ENCODE measurements around the gene APOBEC3B. TPM values are rescaled to one million over a fixed set of nuclear protein-coding genes. Genes with fewer than 3 reads are reported as not detected.
"Not testable (repeated sequence)": the region's sequence is repeated elsewhere in the genome, so short reads cannot be mapped to it uniquely, and the experiment has no call there.

The APOBEC3B gene
- total RNA-seq, 4 donors from 2014 or later, result 1.7 to 5.1 (median 2.9) TPM; not detected in 1

DNA sequence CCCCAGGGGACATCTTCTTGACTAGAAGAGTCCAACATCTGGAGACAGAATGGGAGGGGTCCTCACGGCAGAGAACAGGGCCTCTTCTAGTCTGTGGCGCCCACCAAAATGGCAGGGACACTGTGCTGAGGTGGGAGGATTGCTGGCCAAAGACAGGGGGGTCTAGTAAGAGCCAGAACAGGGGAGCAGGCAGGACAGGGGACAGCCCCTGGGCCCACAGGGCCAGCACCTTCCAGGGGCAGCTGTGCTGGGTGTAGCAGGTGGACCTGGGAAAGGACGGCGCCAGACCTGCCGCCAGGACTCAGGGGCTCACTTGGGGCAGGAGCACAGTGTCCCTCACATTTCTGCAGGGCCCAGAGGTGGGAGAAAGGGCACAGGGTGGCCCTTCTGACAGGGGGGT lies 25.6 kb upstream of the APOBEC3B start:
- DNase-seq, result no peak
- TF ChIP-seq POLR2A (IDR thresholded peaks at IDR 0.05) (no peak), CTCF (IDR thresholded peaks at IDR 0.05) (no peak)
- Histone ChIP-seq H3K27ac (no peak overlapping the region), H3K9me3 (no peaks in the 10 kb centered on the region), H3K4me1 (peaks cover 0 to 5% of the 10 kb centered on the region in 2 donors), H3K27me3 (no peaks in the 10 kb centered on the region), H3K4me3 (replicated peaks in 1 of 3) (no peak overlapping the region), H3K36me3 (no peaks in the 10 kb centered on the region)
- 67 to 97% methylated on average over 2 to 5 of the region's 5 CpGs for WGBS, 2 donors
- intact Hi-C loops (cut with DNase I), result no loop called here

GRCh38 chr22:38957046-38957770 lies 24.9 kb upstream of the APOBEC3B start, which contains the start of gene APOBEC3A:
TSS of gene APOBEC3A (plus strand) at chr22:38957609. CDS start at chr22:38957692, 83 bp downstream.
- intact Hi-C loops (cut with DNase I), result no loop called here
- Histone ChIP-seq H3K4me3 (replicated peaks in 1 of 3) (no peak within 1 kb of the TSS), H3K27me3 (no peaks in the 10 kb centered on the region), H3K36me3 (no peaks in the 10 kb centered on the region), H3K4me1 (peaks cover 0 to 5% of the 10 kb centered on the region in 2 donors), H3K27ac (no peak within 1 kb of the TSS), H3K9me3 (no peaks in the 10 kb centered on the region)
- WGBS, 2 donors, result 73 to 81% methylated on average over 10 to 11 of the region's 11 CpGs
- no peak for TF ChIP-seq POLR2A (IDR thresholded peaks at IDR 0.05)
- TF ChIP-seq CTCF (IDR thresholded peaks at IDR 0.05), result no peak
- peak in 1 of 2 donors; percentile 25 for DNase-seq

DNA sequence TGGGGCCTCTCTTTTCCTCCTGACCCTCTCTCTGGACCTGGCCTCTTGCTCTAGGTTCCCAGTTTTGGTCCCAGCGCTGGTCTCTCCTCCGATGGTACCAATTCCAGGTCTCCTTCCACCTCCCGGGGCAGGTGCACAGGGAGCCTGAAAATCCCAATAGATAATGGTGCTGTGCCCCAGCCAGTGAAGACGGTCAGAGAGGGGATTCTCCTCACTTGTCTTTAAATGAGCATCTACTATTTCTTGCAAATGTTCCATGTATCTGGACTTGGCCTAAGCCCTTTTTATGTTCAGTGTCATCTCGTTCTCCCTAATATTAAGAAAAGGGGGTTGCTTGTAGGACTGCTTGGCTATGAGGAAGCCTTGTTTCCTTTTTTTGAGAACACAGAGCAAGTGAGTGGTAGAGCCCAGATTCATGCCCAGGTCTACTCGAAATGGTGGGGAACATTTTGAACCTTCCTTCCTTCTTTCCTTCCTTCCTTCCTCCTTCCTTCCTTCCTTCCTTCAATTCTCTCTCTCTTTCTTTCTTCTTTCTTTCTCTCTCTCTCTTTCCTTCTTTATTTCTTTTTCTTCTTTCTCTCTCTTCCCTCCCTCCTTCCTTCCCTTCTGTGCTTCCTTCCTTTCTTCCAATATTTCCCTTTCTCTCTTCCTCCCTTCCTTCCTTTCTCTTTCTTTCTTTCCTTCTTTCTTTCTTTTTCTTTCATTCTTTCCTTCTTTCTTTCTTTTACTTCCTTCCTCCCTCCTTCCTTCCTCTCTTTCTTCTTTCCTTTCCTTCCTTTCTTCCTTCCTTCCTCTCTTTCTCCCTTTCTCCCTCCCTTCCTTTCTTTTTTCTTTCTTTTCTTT lies 24.1 kb upstream of the APOBEC3B start:
- Histone ChIP-seq H3K4me3 (replicated peaks in 1 of 3) (no peak overlapping the region), H3K36me3 (no peaks in the 10 kb centered on the region), H3K27ac (no peak overlapping the region), H3K9me3 (no peaks in the 10 kb centered on the region), H3K4me1 (peaks cover 0 to 6% of the 10 kb centered on the region in 2 donors), H3K27me3 (no peaks in the 10 kb centered on the region)
- no peak for TF ChIP-seq CTCF (IDR thresholded peaks at IDR 0.05)
- TF ChIP-seq POLR2A (IDR thresholded peaks at IDR 0.05), result no peak
- intact Hi-C loops (cut with DNase I), result no loop called here
- DNase-seq, result no peak
- WGBS, 2 donors, result 85% methylated on average over 6 of the region's 6 CpGs

DNA sequence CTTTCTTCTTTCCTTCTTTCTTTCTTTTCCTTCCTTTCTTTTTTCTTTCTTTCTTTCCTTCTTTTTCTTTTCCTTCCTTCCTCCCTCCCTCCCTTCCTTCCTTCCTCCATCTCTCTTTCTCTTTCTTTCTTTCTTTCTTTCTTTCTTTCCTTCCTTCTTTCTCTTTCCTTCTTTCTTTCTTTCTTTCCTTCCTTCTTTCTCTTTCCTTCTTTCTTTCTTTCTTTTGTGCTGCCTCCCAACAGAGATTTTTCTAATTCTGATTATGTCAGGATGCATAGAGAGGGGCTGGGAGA lies 23.6 kb upstream of the APOBEC3B start:
- H3K36me3 ChIP-seq; intact Hi-C loops (cut with DNase I); H3K9me3 ChIP-seq; H3K4me3 ChIP-seq (replicated peaks in 1 of 3); H3K27me3 ChIP-seq; H3K27ac ChIP-seq; DNase-seq: not testable (repeated sequence)
- H3K4me1 ChIP-seq, result peaks cover 0 to 12% of the 10 kb centered on the region in 2 donors

DNA sequence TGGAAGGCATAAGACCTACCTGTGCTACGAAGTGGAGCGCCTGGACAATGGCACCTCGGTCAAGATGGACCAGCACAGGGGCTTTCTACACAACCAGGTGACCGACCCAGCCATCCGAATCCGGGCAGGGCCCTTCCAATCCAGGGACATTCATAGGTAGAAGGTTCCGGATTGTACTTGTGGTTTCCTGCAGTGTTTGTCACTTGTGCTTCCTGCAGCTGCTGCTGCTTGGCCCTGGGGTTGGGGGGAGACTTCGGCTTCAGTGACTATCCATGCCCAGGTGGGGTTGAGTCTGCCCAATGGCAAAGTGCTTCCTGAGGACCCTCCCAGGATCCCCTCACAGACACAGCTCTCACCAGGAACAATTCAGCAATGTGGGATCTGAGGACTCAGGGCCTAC lies 22.6 kb upstream of the APOBEC3B start:
- TF ChIP-seq POLR2A (IDR thresholded peaks at IDR 0.05) (no peak), CTCF (IDR thresholded peaks at IDR 0.05) (no peak)
- H3K9me3 ChIP-seq, result no peaks in the 10 kb centered on the region
- H3K4me1 ChIP-seq, result peaks cover 0 to 22% of the 10 kb centered on the region in 2 donors
- intact Hi-C loops (cut with DNase I), result no loop called here
- no peak overlapping the region for H3K4me3 ChIP-seq (replicated peaks in 1 of 3)
- no peaks in the 10 kb centered on the region for H3K36me3 ChIP-seq
- DNase-seq, result no peak
- no peaks in the 10 kb centered on the region for H3K27me3 ChIP-seq
- 93% methylated on average over 8 of the region's 8 CpGs for WGBS, 2 donors
- H3K27ac ChIP-seq, result no peak overlapping the region

- H3K27me3 ChIP-seq; H3K36me3 ChIP-seq; DNase-seq; intact Hi-C loops (cut with DNase I); H3K4me3 ChIP-seq (replicated peaks in 1 of 3); H3K9me3 ChIP-seq; H3K27ac ChIP-seq: not testable (repeated sequence)
- 85 to 97% methylated on average over 1 to 4 of the region's 4 CpGs for WGBS, 2 donors
- peaks cover 0 to 28% of the 10 kb centered on the region in 2 donors for H3K4me1 ChIP-seq
These were observed 21.5 kb upstream of the APOBEC3B start for GRCh38 chr22:38960673-38961072.

DNA sequence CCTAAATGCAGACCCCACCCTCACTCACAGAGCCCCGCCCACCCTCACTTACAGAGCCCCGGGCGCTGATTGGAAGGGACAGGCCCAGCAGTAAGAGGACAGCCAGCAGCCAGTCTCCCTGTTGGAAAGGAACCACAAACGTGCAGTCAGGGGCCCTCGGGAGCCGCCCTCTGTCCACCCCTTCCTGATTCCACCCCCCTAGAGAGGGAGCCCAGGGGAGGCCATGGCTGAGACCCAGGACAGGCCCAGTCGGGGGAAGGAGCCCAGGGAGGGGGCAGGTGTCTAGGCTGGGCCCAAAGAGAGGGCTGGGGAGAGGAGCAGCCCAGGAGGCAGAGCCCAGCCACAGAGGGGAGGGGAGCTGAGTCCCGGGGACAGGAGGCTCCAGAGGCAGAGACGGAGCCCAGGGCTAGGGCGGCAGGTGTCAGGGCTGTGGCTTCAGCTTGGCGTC lies 18.8 kb upstream of the APOBEC3B start:
- DNase-seq, result peak; percentile 69 to 77
- WGBS, 2 donors, result 40% methylated on average over 1 to 5 of the region's 11 CpGs
- H3K9me3 ChIP-seq; H3K4me3 ChIP-seq (replicated peaks in 1 of 3); intact Hi-C loops (cut with DNase I); H3K27me3 ChIP-seq; H3K36me3 ChIP-seq: not testable (repeated sequence)
- Histone ChIP-seq H3K4me1 (peaks cover 0 to 28% of the 10 kb centered on the region in 2 donors), H3K27ac (peak overlapping the region in 2 of 3 donors; percentile 77 to 78)

Measured in thyroid gland (tissue), 4 donors.